IMR-90 (cell line): Measurements from ENCODE around the gene ZFHX3. TPM values are rescaled to one million over a fixed set of nuclear protein-coding genes. Genes with fewer than 3 reads are reported as not detected.

ENCODE experiments used
- ATAC-seq: fragments of 200-7000 bp; cut with Tn5 transposase; 2 replicates; pipeline ENCODE4 v1.9.1; 2020; ENCODE audit warnings: low read depth, mild to moderate bottlenecking, moderate library complexity
- BruUV-seq: library from RNA; stranded (reverse); fragments of 400-500 nt; replicated peaks from 2 replicates; lab custom pipeline; 2021; lab: Mats Ljungman, UMichigan
- CTCF ChIA-PET: fragments of 300-600 bp; formaldehyde crosslinking; extraction: SDS; loops from one replicate; lab custom pipeline; 2021; ENCODE audit warnings: antibody characterized with exemption; lab: Yijun Ruan, JAX
- POLR2A ChIA-PET: fragments of 300-600 bp; sonication (Branson Sonifier 250); formaldehyde crosslinking; loops from one replicate; lab custom pipeline; 2022; ENCODE audit warnings: antibody characterized with exemption; ENCODE audit not compliant: unreplicated experiment; lab: Charles Lee
- DNase-seq: peaks from one replicate; pipeline ENCODE4 v3.0.0; 2013
- H2AFZ ChIP-seq: replicated peaks from 2 replicates; pipeline ENCODE3; 2013; ENCODE audit warnings: low read length, mild to moderate bottlenecking; ENCODE audit not compliant: poor library complexity
- H2AK5ac ChIP-seq: 2 replicates; pipeline ENCODE4 v1.6.1; 2013; ENCODE audit warnings: low read depth, low read length, inconsistent platforms
- H2AK9ac ChIP-seq: replicated peaks from 2 replicates; pipeline ENCODE3; 2013; ENCODE audit warnings: mild to moderate bottlenecking, low read depth, low read length, moderate library complexity; ENCODE audit not compliant: poor library complexity
- H2BK120ac ChIP-seq: 2 replicates; pipeline ENCODE4 v1.6.1; 2013; ENCODE audit warnings: low read depth, low read length, inconsistent platforms
- H2BK15ac ChIP-seq: 3 replicates; pipeline ENCODE4 v1.6.1; 2013; ENCODE audit warnings: low read depth, low read length, inconsistent platforms
- H2BK20ac ChIP-seq: 2 replicates; pipeline ENCODE4 v1.6.1; 2013; ENCODE audit warnings: low read depth, mild to moderate bottlenecking, inconsistent platforms, low read length, moderate library complexity
- H2BK5ac ChIP-seq: 2 replicates; pipeline ENCODE4 v1.6.1; 2013; ENCODE audit warnings: mild to moderate bottlenecking, low read depth, low read length, inconsistent platforms; ENCODE audit not compliant: poor library complexity, severe bottlenecking
- H3K14ac ChIP-seq: replicated peaks from 2 replicates; pipeline ENCODE4 v1.6.1; 2013; ENCODE audit warnings: low read depth, low read length, inconsistent platforms
- H3K18ac ChIP-seq: 2 replicates; pipeline ENCODE4 v1.6.1; 2013; ENCODE audit warnings: low read depth, low read length, control low read depth
- H3K23ac ChIP-seq: 2 replicates; pipeline ENCODE4 v1.6.1; 2013; ENCODE audit warnings: low read depth, low read length, inconsistent platforms
- H3K27ac ChIP-seq: 2 replicates; pipeline ENCODE4 v1.5.1; 2013; ENCODE audit warnings: mild to moderate bottlenecking, control low read depth, low read length; ENCODE audit not compliant: insufficient read depth
- H3K27me3 ChIP-seq: 2 replicates; pipeline ENCODE4 v1.6.1; 2013; ENCODE audit warnings: low read length; ENCODE audit not compliant: control insufficient read depth, insufficient read depth
- H3K36me3 ChIP-seq: 2 replicates; pipeline ENCODE4 v1.6.1; 2013; ENCODE audit warnings: low read length, mixed read lengths; ENCODE audit not compliant: control insufficient read depth, insufficient read depth
- H3K4ac ChIP-seq: 2 replicates; pipeline ENCODE4 v1.6.1; 2013; ENCODE audit warnings: low read depth, low read length, inconsistent platforms
- H3K4me1 ChIP-seq: 2 replicates; pipeline ENCODE4 v1.6.1; 2013; ENCODE audit warnings: low read length, mixed read lengths; ENCODE audit not compliant: control insufficient read depth, insufficient read depth
- H3K4me2 ChIP-seq: 2 replicates; pipeline ENCODE4 v1.6.1; 2013; ENCODE audit warnings: low read depth, mild to moderate bottlenecking, control low read depth, low read length, moderate library complexity
- H3K4me3 ChIP-seq: 2 replicates; pipeline ENCODE4 v1.5.1; 2013; ENCODE audit warnings: low read depth, mild to moderate bottlenecking, control low read depth, low read length, moderate library complexity; ENCODE audit not compliant: insufficient read depth
- H3K56ac ChIP-seq: 2 replicates; pipeline ENCODE4 v1.6.1; 2013; ENCODE audit warnings: low read length, inconsistent platforms; ENCODE audit not compliant: insufficient read depth; ENCODE audit errors: extremely low read depth
- H3K79me1 ChIP-seq, 2 experiments: 2 replicates each; pipeline ENCODE4 v1.6.1; 2013; ENCODE audit warnings: low read length in 2 of 2, inconsistent platforms in 1 of 2, low read depth in 1 of 2
- H3K9ac ChIP-seq: 2 replicates; pipeline ENCODE4 v1.6.1; 2013; ENCODE audit warnings: low read depth, low read length, control low read depth
- H3K9me1 ChIP-seq: 2 replicates; pipeline ENCODE4 v1.6.1; 2013; ENCODE audit warnings: low read length, inconsistent platforms; ENCODE audit not compliant: insufficient read depth
- H3K9me3 ChIP-seq: 2 replicates; pipeline ENCODE4 v1.6.1; 2013; ENCODE audit warnings: low read length; ENCODE audit not compliant: control insufficient read depth, insufficient read depth
- H4K20me1 ChIP-seq: 2 replicates; pipeline ENCODE4 v1.6.1; 2013; ENCODE audit warnings: low read length, inconsistent platforms; ENCODE audit not compliant: insufficient read depth
- H4K5ac ChIP-seq: 2 replicates; pipeline ENCODE4 v1.6.1; 2013; ENCODE audit warnings: mild to moderate bottlenecking, low read depth, low read length, control low read depth
- H4K8ac ChIP-seq, 2 experiments: 2 replicates each; pipeline ENCODE4 v1.6.1; 2013; ENCODE audit warnings: low read depth in 2 of 2, low read length in 2 of 2, control low read depth in 1 of 2, inconsistent platforms in 1 of 2
- H4K91ac ChIP-seq: 2 replicates; pipeline ENCODE4 v1.6.1; 2013; ENCODE audit warnings: low read depth, low read length, inconsistent platforms; ENCODE audit not compliant: insufficient read depth
- BHLHE40 ChIP-seq: fragments of 150-350 bp; IDR thresholded peaks from 2 replicates; pipeline ENCODE4 v1.6.1; 2016; ENCODE audit warnings: mild to moderate bottlenecking, low read depth, low read length
- CHD1 ChIP-seq: IDR thresholded peaks from 2 replicates; pipeline ENCODE4 v1.6.1; 2012; ENCODE audit warnings: low read depth, low read length, improper control_type of control experiment
- CTCF ChIP-seq: conservative IDR thresholded peaks from 2 replicates; pipeline ENCODE4 v1.5.1; 2012; ENCODE audit warnings: mild to moderate bottlenecking, low read depth, low read length, improper control_type of control experiment
- ELK1 ChIP-seq: fragments of 150-350 bp; IDR thresholded peaks from 2 replicates; pipeline ENCODE4 v1.6.1; 2016; ENCODE audit warnings: low read depth, mild to moderate bottlenecking, low read length, moderate library complexity, borderline replicate concordance
- MAFK ChIP-seq: IDR thresholded peaks from 2 replicates; pipeline ENCODE4 v1.6.1; 2012; ENCODE audit warnings: low read depth, low read length, improper control_type of control experiment
- MAZ ChIP-seq: IDR thresholded peaks from 2 replicates; pipeline ENCODE4 v1.6.1; 2012; ENCODE audit warnings: low read depth, mild to moderate bottlenecking, low read length, improper control_type of control experiment, moderate library complexity, borderline replicate concordance
- MXI1 ChIP-seq: IDR thresholded peaks from 2 replicates; pipeline ENCODE4 v1.6.1; 2012; ENCODE audit warnings: low read depth, mild to moderate bottlenecking, low read length, moderate library complexity, borderline replicate concordance
- NFE2L2 ChIP-seq: fragments of 150-350 bp; IDR thresholded peaks from 2 replicates; pipeline ENCODE4 v1.6.1; 2016; ENCODE audit warnings: low read depth, mild to moderate bottlenecking, low read length
- POLR2A ChIP-seq: IDR thresholded peaks from 2 replicates; pipeline ENCODE4 v1.6.1; 2012; ENCODE audit warnings: mild to moderate bottlenecking, low read depth, low read length
- RAD21 ChIP-seq: IDR thresholded peaks from 2 replicates; pipeline ENCODE4 v1.6.1; 2012; ENCODE audit warnings: low read length, improper control_type of control experiment
- RCOR1 ChIP-seq: IDR thresholded peaks from 2 replicates; pipeline ENCODE4 v1.6.1; 2012; ENCODE audit warnings: mild to moderate bottlenecking, low read length, improper control_type of control experiment; ENCODE audit not compliant: insufficient replicate concordance
- RFX5 ChIP-seq: IDR thresholded peaks from 2 replicates; pipeline ENCODE4 v1.8.0; 2012; ENCODE audit warnings: low read depth, mild to moderate bottlenecking, low read length, moderate library complexity
- SMC3 ChIP-seq: fragments of 150-350 bp; IDR thresholded peaks from 2 replicates; pipeline ENCODE4 v1.6.1; 2016; ENCODE audit warnings: low read depth, mild to moderate bottlenecking, antibody characterized with exemption, low read length, moderate library complexity
- USF2 ChIP-seq: fragments of 150-350 bp; IDR thresholded peaks from 2 replicates; pipeline ENCODE4 v1.6.1; 2017; ENCODE audit warnings: mild to moderate bottlenecking, antibody characterized with exemption, low read length, low read depth
- WGBS, 2 experiments: methylation state at CpG; one replicate each; pipeline versions ENCODE4 v1.1.5 to v1.1.7; 2013; ENCODE audit warnings: missing lambda C conversion rate in 2 of 2; ENCODE audit not compliant: insufficient read length in 1 of 2; ENCODE audit errors: extremely low coverage in 2 of 2; 5-methylcytosine and 5-hydroxymethylcytosine counted together
- dilution Hi-C: fragments of 300-500 bp; cut with HindIII; formaldehyde crosslinking; loops from one replicate; pipeline ENCODE4 v1.14.3; 2018; ENCODE audit warnings: low sequenced_read_pairs; ENCODE audit not compliant: unreplicated experiment
- in situ Hi-C: fragments of 300-500 bp; cut with MboI; formaldehyde crosslinking; loops from 3 replicates; pipeline ENCODE4 v1.14.3; 2019; ENCODE audit warnings: low sequenced_read_pairs, inconsistent platforms, mixed read lengths
- intact Hi-C: fragments of 100-400 bp; cut with micrococcal nuclease; formaldehyde crosslinking; loops from 2 replicates; pipeline ENCODE4 v1.10.0; 2022
- polyA plus RNA-seq, 3 experiments: library from polyadenylated mRNA; depleted of rRNA; stranded (reverse); fragments of >200 nt; gene quantifications; 2 replicates each; pipeline ENCODE4 v1.2.3, GENCODE V29; 2012; ENCODE audit warnings: low replicate concordance in 1 of 3
- total RNA-seq: library from RNA; depleted of rRNA; stranded (reverse); fragments of >200 nt; gene quantifications from 2 replicates; pipeline ENCODE4 v1.2.3, GENCODE V29; 2012

The ZFHX3 gene
- total and polyA plus RNA-seq, 2 of the 4 experiments (the other 2 are of a cell fraction) = 1.4 to 1.7 TPM

- Histone ChIP-seq H3K27me3 (no peaks in the 10 kb centered on the region), H3K56ac (no peak overlapping the region), H3K4ac (peak overlapping the region; percentile 46; the same call in 1 of the 2 replicates), H3K79me1 (peaks cover 50 to 83% of the 10 kb centered on the region in 2 experiments), H3K27ac (no peak overlapping the region), H3K36me3 (no peaks in the 10 kb centered on the region), H3K4me2 (no peak overlapping the region), H2AFZ (no peak overlapping the region), H4K8ac (no peak overlapping the region), H3K23ac (no peak overlapping the region), H2BK5ac (no peak overlapping the region), H3K18ac (no peak overlapping the region), H2AK9ac (no peak overlapping the region), H3K4me1 (peaks cover 19% of the 10 kb centered on the region), H3K9me1 (peaks cover 16% of the 10 kb centered on the region), H4K5ac (no peak overlapping the region), H4K20me1 (peaks cover 31% of the 10 kb centered on the region), H2BK120ac (no peak overlapping the region), H3K9ac (no peak overlapping the region), H3K14ac (no peak overlapping the region), H4K91ac (no peak overlapping the region), H3K9me3 (no peaks in the 10 kb centered on the region), H3K4me3 (no peak overlapping the region), H2AK5ac (no peak overlapping the region), H2BK20ac (no peak overlapping the region), H2BK15ac (no peak overlapping the region)
- DNase-seq = no peak
- BruUV-seq = no TSS peak
- dilution Hi-C loops = no loop called here
- TF ChIP-seq POLR2A (no peak), NFE2L2 (no peak), MAFK (no peak), CHD1 (no peak), SMC3 (no peak), CTCF (no peak), ELK1 (no peak), USF2 (no peak), RAD21 (no peak), MXI1 (no peak), MAZ (no peak), BHLHE40 (no peak), RCOR1 (no peak), RFX5 (no peak)
- intact Hi-C loops = no loop called here
- no peak for ATAC-seq
- in situ Hi-C loops = no loop called here
- no CpG with 5 or more reads among the region's 2 CpGs for WGBS, 2 experiments
- ChIA-PET CTCF (no interaction called here), POLR2A (no interaction called here)
Observed at GRCh38 chr16:72991211-72991610, 56.7 kb downstream of the ZFHX3 start.
